Measurements from ENCODE around the gene ARHGAP30. TPM values are rescaled to one million over a fixed set of nuclear protein-coding genes. Genes with fewer than 3 reads are reported as not detected.

The ARHGAP30 gene
- total and polyA plus RNA-seq, 9 donors: 1.6 to 9.3 (median 2.8) TPM

DNA sequence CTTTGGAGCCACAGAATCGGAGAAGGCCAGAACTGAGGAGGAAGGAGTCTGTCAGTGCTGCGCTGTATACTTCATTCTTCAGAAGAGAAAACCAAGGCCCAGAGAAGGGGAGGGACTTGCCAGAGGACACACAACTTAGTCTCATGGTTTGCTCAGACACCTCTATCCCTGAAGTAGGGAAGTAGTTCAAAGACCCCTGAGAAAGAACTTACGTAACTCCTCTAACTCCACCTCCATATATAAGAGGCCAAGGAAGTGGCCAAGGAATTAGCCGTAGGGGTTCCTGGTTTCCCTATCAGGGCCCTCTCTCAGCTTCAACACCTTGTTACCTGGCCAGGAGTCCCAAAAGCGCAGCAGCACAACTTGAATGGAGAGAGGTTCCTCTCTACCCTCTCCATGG, 20.2 kb upstream of the ARHGAP30 start:
- Histone ChIP-seq H3K36me3 (no peaks in the 10 kb centered on the region), H3K27ac (no peak overlapping the region), H3K9me3 (no peaks in the 10 kb centered on the region), H3K4me1 (ENCODE audit: insufficient read depth) (no peaks in the 10 kb centered on the region), H3K4me3 (no peak overlapping the region), H3K27me3 (no peaks in the 10 kb centered on the region)
- intact Hi-C loops (cut with DNase I): loop anchor here in 3 of 4 donors (10.0 kb wide), 4 partner anchors 45 to 365 kb away; partner anchors contain the start of gene USF1 (in 2 of the 3)
- DNase-seq: no peak
- WGBS, 3 donors: 91 to 93% (median 92%) methylated on average over 5 of the region's 5 CpGs
- TF ChIP-seq POLR2A (IDR thresholded peaks at IDR 0.05): no peak
- TF ChIP-seq, protein P1, sequence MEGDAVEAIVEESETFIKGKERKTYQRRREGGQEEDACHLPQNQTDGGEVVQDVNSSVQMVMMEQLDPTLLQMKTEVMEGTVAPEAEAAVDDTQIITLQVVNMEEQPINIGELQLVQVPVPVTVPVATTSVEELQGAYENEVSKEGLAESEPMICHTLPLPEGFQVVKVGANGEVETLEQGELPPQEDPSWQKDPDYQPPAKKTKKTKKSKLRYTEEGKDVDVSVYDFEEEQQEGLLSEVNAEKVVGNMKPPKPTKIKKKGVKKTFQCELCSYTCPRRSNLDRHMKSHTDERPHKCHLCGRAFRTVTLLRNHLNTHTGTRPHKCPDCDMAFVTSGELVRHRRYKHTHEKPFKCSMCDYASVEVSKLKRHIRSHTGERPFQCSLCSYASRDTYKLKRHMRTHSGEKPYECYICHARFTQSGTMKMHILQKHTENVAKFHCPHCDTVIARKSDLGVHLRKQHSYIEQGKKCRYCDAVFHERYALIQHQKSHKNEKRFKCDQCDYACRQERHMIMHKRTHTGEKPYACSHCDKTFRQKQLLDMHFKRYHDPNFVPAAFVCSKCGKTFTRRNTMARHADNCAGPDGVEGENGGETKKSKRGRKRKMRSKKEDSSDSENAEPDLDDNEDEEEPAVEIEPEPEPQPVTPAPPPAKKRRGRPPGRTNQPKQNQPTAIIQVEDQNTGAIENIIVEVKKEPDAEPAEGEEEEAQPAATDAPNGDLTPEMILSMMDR (IDR thresholded peaks at IDR 0.05): no peak
- no peak for TF ChIP-seq EP300 (IDR thresholded peaks at IDR 0.05)

DNA sequence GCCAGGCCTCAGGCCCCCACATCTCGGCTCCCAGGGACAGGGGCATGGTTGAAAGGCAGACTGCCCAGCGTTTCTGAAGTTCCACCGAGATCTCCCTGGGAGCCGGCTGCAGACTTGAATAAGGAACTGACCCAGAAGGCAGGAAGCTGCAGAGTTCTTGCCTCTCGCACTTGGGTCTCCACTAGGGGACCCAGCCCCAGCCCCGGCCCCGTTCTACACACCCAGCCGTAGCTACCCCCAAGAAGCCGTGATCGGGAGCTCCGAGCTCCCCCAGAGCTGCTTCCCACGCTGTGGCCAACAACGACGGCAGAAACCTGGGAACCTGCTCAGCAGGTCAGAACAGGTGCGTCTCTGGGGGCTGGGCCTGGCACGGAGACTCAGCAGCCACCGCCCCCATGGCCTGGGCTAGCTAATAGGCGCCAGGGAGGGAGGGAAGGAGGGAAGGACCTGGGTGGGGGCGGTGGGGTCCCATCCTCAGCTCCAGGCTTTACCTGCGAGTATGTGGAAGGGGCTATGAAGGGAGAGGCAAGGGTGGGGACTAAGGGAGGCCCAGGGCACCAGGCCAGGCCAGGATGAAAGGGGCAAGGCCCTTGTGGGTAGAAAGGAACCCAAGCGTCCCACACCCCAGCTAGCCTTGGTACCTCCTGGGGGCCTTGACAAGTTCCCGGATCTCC, 19.7 kb upstream of the ARHGAP30 start, which contains the start of gene NECTIN4:
NECTIN4 (minus strand) TSS at position 308 of the 674 bp plus-strand sequence; CDS start at position 46, 262 bp downstream.
- H3K27ac ChIP-seq: no peak within 1 kb of the TSS
- H3K36me3 ChIP-seq: no peaks in the 10 kb centered on the region
- H3K4me1 ChIP-seq (ENCODE audit: insufficient read depth): no peaks in the 10 kb centered on the region
- H3K9me3 ChIP-seq: no peaks in the 10 kb centered on the region
- TF ChIP-seq, protein P1 (IDR thresholded peaks at IDR 0.05): no peak
- no peak for TF ChIP-seq EP300 (IDR thresholded peaks at IDR 0.05)
- no peak for TF ChIP-seq POLR2A (IDR thresholded peaks at IDR 0.05)
- intact Hi-C loops (cut with DNase I): no loop called here
- no peaks in the 10 kb centered on the region for H3K27me3 ChIP-seq
- no peak within 1 kb of the TSS for H3K4me3 ChIP-seq
- 57 to 66% (median 64%) methylated on average over 21 to 22 of the region's 22 CpGs for WGBS, 3 donors
- no peak for DNase-seq

DNA sequence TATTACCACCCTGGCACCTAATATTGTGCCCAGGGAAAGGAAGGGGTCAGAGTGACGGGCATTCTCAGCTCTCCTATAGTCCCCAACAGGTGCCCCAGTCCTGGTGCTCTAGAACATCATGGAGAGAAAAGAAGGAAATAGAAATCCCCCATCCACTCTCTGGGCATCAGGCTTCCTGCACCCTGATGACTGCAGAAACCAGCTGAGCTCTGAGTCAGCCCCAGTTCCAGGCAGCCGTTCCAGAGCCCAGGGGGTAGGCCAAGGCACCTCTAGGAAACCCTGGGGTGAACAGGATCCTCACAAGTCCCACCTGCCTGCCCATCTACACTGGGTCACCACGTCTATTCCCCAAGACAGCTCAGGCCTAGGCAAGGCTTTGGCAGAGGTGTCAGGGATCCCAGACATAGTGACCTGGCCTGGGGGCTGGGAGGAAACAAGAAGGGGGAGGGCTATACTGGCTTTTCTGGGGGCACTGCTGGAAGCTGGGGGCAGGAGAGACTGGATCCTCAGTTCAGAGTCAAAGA, 19.0 kb upstream of the ARHGAP30 start:
- H3K36me3 ChIP-seq: no peaks in the 10 kb centered on the region
- WGBS, 3 donors: 68 to 81% (median 79%) methylated on average over 3 of the region's 3 CpGs
- intact Hi-C loops (cut with DNase I): no loop called here
- H3K4me1 ChIP-seq (ENCODE audit: insufficient read depth): no peaks in the 10 kb centered on the region
- no peak overlapping the region for H3K4me3 ChIP-seq
- H3K9me3 ChIP-seq: no peaks in the 10 kb centered on the region
- DNase-seq: no peak
- TF ChIP-seq, protein P1 (IDR thresholded peaks at IDR 0.05): no peak
- TF ChIP-seq POLR2A (IDR thresholded peaks at IDR 0.05) (no peak), EP300 (IDR thresholded peaks at IDR 0.05) (no peak)
- H3K27me3 ChIP-seq: no peaks in the 10 kb centered on the region
- no peak overlapping the region for H3K27ac ChIP-seq

DNA sequence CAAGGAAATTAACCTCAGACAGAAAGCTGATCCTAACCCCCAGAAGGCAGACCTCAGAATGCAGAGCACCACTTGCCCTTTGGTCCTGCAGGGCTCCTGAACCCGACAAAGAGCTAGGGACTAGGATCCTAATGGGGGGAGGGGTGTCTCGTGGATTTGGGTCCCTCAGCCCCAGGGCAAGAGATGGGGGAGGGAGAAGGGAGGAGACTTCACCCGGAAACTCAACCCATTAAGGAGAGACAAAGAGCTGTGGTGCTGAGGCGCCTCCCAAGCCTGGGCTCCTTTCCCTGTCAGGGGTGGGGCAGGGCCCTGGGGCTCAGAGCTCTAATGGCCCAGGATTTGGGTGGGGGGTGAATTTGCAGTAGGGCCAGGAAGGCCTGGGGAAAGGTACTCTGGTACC, 16.8 kb upstream of the ARHGAP30 start:
- Histone ChIP-seq H3K27me3 (no peaks in the 10 kb centered on the region), H3K36me3 (no peaks in the 10 kb centered on the region), H3K27ac (no peak overlapping the region), H3K4me3 (no peak overlapping the region), H3K4me1 (ENCODE audit: insufficient read depth) (no peaks in the 10 kb centered on the region), H3K9me3 (no peaks in the 10 kb centered on the region)
- 63 to 70% (median 66%) methylated on average over 4 of the region's 4 CpGs for WGBS, 3 donors
- TF ChIP-seq POLR2A (IDR thresholded peaks at IDR 0.05) (no peak), EP300 (IDR thresholded peaks at IDR 0.05) (no peak)
- TF ChIP-seq, protein P1 (IDR thresholded peaks at IDR 0.05): no peak
- intact Hi-C loops (cut with DNase I): no loop called here
- no peak for DNase-seq

Data from ovary (tissue), 9 donors.